Prostate gland (tissue), 2 donors: Measurements from ENCODE around the gene ELOVL5. TPM values are rescaled to one million over a fixed set of nuclear protein-coding genes. Genes with fewer than 3 reads are reported as not detected.
A peak's percentile ranks its signal among the peaks of the same experiment; 100 is the strongest.

Experiments
- DNase-seq: peaks from one replicate; pipeline ENCODE4 v3.0.0-alpha.2; 2019; ENCODE audit warnings: low spot score
- H3K27ac ChIP-seq, 2 donors: fragments of 200-600 bp; sonication (generic); 2 replicates each; pipeline ENCODE4 v1.5.1; 2017 to 2019
- H3K27me3 ChIP-seq: fragments of 200-600 bp; sonication (generic); replicated peaks from 2 replicates; pipeline ENCODE4 v1.5.1; 2019; ENCODE audit not compliant: insufficient read depth
- H3K36me3 ChIP-seq, 2 donors: fragments of 200-600 bp; sonication (generic); 1 replicate in 1 of 2; 2 replicates in 1 of 2; pipeline versions ENCODE4 v1.5.1 to v1.8.1; 2017 to 2019
- H3K4me1 ChIP-seq: fragments of 200-600 bp; sonication (generic); replicated peaks from 2 replicates; pipeline ENCODE4 v1.5.1; 2019
- H3K4me3 ChIP-seq, 2 donors: fragments of 200-600 bp; sonication (generic); 2 replicates each; pipeline ENCODE4 v1.5.1; 2017 to 2019
- H3K9me3 ChIP-seq: fragments of 200-600 bp; sonication (generic); 2 replicates; pipeline ENCODE4 v1.5.1; 2017
- POLR2A ChIP-seq: fragments of 450-650 bp; IDR thresholded peaks from one replicate; pipeline ENCODE4 v1.6.1; 2016; ENCODE audit warnings: antibody characterized with exemption, mild to moderate bottlenecking
- POLR2AphosphoS5 ChIP-seq: sonication (generic); formaldehyde crosslinking; IDR thresholded peaks from one replicate; pipeline ENCODE4 v1.6.1; 2017; ENCODE audit warnings: antibody characterized with exemption
- WGBS: methylation state at CpG from one replicate; pipeline ENCODE4 v1.1.5; 2018; 5-methylcytosine and 5-hydroxymethylcytosine counted together
- intact Hi-C: fragments of 100-400 bp; cut with DNase I; formaldehyde crosslinking; loops from one replicate; pipeline ENCODE4 v1.14.2; 2022
- total RNA-seq, 2 donors: library from RNA; depleted of rRNA; stranded (reverse); fragments of >200 nt; gene quantifications; one replicate each; pipeline ENCODE4 v1.1.0, GENCODE V29; 2016
- TF ChIP-seq, protein P1 (sequence below), 4 experiments: fragments of 200-600 bp in 2 of 4; fragments of 450-650 bp in 2 of 4; sonication (generic) in 2 of 4; IDR thresholded peaks; 1 replicate in 3 of 4; 2 replicates in 1 of 4; pipeline ENCODE4 v1.5.1; 2016 to 2019; ENCODE audit warnings: antibody characterized with exemption in 4 of 4, mild to moderate bottlenecking in 2 of 4, moderate library complexity in 2 of 4

The ELOVL5 gene
- total RNA-seq, 2 donors from 2014 or later = 193 to 353 TPM

DNA sequence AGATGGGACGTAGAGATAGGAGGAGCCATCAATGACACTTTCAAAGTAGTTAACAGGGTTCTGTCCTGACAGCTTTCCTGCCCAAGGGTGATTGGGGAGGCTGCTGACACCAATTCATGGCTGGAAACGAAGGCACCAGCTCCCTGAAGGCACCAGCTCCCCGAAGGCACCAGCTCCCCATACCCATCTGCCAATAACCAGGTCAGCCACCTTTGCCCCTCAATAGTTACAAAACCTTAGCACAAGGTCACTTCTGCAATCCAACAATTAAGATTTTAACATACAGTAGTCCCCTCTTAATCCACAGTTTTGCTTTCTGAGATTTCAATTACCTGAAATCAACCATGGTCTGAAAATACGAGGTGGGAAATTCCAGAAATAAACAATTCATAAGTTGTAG lies 51.7 kb downstream of the ELOVL5 start:
- WGBS = 73% methylated on average over 4 of the region's 4 CpGs
- Histone ChIP-seq H3K27ac (no peak overlapping the region), H3K4me1 (peaks cover 14% of the 10 kb centered on the region), H3K36me3 (no peaks in the 10 kb centered on the region), H3K9me3 (no peaks in the 10 kb centered on the region), H3K4me3 (no peak overlapping the region), H3K27me3 (no peaks in the 10 kb centered on the region)
- intact Hi-C loops = no loop called here
- no peak for DNase-seq
- TF ChIP-seq POLR2AphosphoS5 (no peak), POLR2A (no peak)
- TF ChIP-seq, protein P1, sequence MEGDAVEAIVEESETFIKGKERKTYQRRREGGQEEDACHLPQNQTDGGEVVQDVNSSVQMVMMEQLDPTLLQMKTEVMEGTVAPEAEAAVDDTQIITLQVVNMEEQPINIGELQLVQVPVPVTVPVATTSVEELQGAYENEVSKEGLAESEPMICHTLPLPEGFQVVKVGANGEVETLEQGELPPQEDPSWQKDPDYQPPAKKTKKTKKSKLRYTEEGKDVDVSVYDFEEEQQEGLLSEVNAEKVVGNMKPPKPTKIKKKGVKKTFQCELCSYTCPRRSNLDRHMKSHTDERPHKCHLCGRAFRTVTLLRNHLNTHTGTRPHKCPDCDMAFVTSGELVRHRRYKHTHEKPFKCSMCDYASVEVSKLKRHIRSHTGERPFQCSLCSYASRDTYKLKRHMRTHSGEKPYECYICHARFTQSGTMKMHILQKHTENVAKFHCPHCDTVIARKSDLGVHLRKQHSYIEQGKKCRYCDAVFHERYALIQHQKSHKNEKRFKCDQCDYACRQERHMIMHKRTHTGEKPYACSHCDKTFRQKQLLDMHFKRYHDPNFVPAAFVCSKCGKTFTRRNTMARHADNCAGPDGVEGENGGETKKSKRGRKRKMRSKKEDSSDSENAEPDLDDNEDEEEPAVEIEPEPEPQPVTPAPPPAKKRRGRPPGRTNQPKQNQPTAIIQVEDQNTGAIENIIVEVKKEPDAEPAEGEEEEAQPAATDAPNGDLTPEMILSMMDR (IDR thresholded peaks at IDR 0.05) = no peak

DNA sequence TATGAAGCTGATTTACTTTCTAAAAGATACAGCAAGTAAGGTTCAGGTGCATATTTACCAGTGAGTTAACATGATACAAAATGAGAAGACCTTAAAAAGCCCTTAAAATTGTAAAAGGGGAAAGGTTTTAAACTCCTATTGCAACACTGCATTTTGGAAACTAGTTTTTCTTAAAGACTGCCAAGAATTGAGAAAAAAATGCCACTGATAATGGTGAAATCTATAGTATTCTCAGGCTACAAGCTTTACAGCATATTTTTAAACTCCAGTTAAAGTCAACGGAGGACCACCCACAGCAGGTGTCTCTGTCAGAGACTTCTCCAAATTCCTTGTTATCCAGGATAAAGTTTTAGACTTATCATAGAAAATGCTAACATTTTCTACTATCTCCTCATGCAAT lies 53.6 kb downstream of the ELOVL5 start:
- peaks cover 2% of the 10 kb centered on the region for H3K4me1 ChIP-seq
- H3K27me3 ChIP-seq = no peaks in the 10 kb centered on the region
- no peak for DNase-seq
- H3K36me3 ChIP-seq = no peaks in the 10 kb centered on the region
- intact Hi-C loops = no loop called here
- WGBS = 81% methylated on average over 1 of the region's 1 CpG
- H3K27ac ChIP-seq = no peak overlapping the region
- TF ChIP-seq POLR2A (no peak), POLR2AphosphoS5 (no peak)
- TF ChIP-seq, protein P1 (IDR thresholded peaks at IDR 0.05) = no peak
- no peaks in the 10 kb centered on the region for H3K9me3 ChIP-seq
- H3K4me3 ChIP-seq = no peak overlapping the region

DNA sequence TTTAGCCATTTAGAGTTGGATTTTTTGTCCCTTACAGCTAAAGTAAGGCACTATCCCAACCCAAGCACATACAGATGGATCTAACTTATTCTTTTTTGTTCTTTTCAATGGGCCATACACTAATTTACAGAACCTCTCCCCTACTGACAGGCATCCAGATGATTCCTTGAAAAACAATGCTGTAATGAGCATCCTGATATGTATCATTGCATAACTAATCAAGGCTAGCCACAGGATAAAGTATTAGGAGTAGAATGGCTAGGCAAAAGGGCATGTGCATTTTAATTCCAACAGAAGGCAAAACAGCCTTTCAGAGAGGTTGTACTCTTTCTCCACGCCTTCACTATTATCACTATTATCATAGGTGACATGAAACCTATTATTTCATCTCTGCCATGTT lies 54.1 kb downstream of the ELOVL5 start:
- no peak for DNase-seq
- H3K4me3 ChIP-seq = no peak overlapping the region
- H3K27me3 ChIP-seq = no peaks in the 10 kb centered on the region
- intact Hi-C loops = no loop called here
- WGBS = 98% methylated on average over 1 of the region's 1 CpG
- no peak overlapping the region for H3K27ac ChIP-seq
- no peaks in the 10 kb centered on the region for H3K36me3 ChIP-seq
- no peaks in the 10 kb centered on the region for H3K9me3 ChIP-seq
- TF ChIP-seq, protein P1 (IDR thresholded peaks at IDR 0.05) = no peak
- TF ChIP-seq POLR2A (no peak), POLR2AphosphoS5 (no peak)
- H3K4me1 ChIP-seq = no peaks in the 10 kb centered on the region

DNA sequence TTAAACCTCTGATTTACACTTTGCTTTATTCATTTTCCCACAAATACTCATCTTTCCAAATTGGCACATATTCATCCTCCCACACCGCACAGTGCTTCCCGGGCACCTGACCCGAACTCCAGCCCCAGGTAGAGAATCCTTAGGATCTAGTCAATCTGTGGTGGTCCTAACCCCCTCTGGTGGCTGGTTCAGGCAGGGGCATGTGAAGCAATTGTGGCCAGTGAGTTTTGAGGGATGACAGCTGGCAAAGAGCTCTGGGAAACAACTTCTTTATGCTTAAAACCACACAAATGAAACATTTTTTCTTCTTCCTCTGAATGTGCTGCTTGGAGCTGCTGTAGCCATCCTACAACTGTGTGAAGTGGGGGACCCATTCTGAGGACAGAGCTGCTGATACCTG lies 54.7 kb downstream of the ELOVL5 start:
- TF ChIP-seq POLR2AphosphoS5 = no peak
- TF ChIP-seq, protein P1 (IDR thresholded peaks at IDR 0.05) = peak in 2 of 4 experiments; percentile 22 to 37
- no peak for DNase-seq
- Histone ChIP-seq H3K36me3 (no peaks in the 10 kb centered on the region), H3K4me3 (no peak overlapping the region), H3K27me3 (no peaks in the 10 kb centered on the region), H3K4me1 (no peaks in the 10 kb centered on the region), H3K27ac (no peak overlapping the region), H3K9me3 (no peaks in the 10 kb centered on the region)
- intact Hi-C loops = no loop called here
- whole genome bisulfite sequencing = 69% methylated on average over 3 of the region's 3 CpGs

DNA sequence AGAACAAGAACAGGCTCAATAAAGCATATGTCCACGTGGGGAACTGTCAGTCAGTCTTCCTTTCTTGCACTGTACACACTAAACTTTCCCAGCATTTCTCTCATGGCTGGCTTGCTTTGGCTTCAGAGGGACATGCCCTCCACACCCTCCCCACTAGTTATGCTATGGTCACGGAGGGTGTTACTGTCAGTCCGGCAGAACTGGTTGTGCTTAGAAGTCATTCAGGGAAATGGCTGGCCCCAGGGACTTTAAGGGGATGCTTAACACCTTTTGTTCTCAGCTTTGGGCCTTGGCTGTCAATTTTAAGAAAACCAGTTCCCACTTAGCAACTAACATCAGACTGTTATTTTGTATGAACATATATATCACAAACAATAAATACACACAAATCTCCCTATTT lies 55.1 kb downstream of the ELOVL5 start:
- DNase-seq = no peak
- Histone ChIP-seq H3K9me3 (no peaks in the 10 kb centered on the region), H3K27ac (no peak overlapping the region), H3K27me3 (no peaks in the 10 kb centered on the region), H3K4me1 (no peaks in the 10 kb centered on the region), H3K36me3 (no peaks in the 10 kb centered on the region), H3K4me3 (no peak overlapping the region)
- TF ChIP-seq POLR2AphosphoS5 (no peak), POLR2A (no peak)
- TF ChIP-seq, protein P1 (IDR thresholded peaks at IDR 0.05) = no peak
- intact Hi-C loops = no loop called here
- 55% methylated on average over 3 of the region's 3 CpGs for WGBS
